ENCODE data around the gene CEP95.

The CEP95 gene

DNA sequence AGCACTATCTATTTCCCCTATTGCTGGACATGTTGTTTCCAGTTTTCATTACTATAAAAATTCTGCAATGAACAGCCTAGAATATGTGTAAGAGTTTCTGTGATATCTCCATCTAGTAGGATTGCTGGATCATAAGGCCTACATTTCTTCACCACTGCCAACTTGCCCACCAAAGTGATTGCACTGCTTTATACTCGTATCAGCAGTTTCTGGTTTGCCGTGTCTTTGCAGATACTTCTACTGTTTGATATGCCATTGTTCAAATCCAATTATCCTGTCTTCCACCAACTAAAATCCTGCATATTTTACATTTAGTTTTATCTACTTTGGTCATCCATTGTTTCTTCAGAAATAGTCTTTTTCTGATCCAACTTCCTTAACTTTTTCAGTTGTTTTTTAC, 21.1 kb downstream of the CEP95 start:
- H3K27ac ChIP-seq: no peak overlapping the region
- no peak for TF ChIP-seq CTCF (conservative IDR thresholded peaks at IDR 0.05)

- H3K27ac ChIP-seq: no peak overlapping the region
- no peak for TF ChIP-seq CTCF (conservative IDR thresholded peaks at IDR 0.05)
These were observed 22.4 kb downstream of the CEP95 start for GRCh38 chr17:64529221-64529620.

DNA sequence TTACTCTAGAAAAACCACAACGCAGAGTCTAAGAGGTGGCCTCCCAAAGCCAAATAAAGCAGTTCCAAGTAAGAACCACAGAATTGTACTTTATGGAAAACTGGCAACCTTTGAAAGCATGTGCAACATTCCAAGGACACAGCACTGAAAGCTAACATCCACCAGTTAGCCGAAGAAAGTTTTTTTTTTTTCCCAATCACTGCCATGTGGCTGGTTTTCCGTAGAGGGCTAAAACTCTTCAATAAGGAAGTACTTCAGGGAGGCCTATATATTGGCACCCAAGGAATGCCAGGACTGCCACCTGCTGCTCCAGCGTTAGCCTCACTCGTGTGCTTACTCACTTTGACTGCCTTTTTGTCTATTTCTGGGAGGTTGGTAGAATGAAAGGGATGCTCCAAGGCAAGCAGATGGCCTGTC, 25.2 kb downstream of the CEP95 start:
- no peak overlapping the region for H3K27ac ChIP-seq
- TF ChIP-seq CTCF (conservative IDR thresholded peaks at IDR 0.05): no peak

DNA sequence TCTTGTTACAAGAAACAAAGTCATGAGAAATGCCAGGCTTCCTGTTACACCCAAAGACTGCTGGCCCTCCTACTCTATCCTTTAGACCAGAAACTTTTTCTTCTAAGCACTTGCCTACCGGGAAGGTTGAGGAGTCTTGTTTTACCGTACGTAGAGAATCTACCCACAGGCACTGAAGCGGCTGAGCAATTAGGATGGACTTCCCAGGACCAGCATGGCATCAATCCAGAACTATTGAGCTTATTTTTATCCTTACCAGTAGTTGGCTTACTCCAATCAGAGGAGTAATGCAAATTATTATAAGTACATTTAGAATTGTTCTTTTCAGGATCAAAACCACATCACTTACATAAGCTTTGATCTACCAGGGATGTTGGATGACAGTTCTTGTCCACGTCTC, 25.6 kb downstream of the CEP95 start:
- no peak for TF ChIP-seq CTCF (conservative IDR thresholded peaks at IDR 0.05)
- no peak overlapping the region for H3K27ac ChIP-seq

- no peak for TF ChIP-seq CTCF (conservative IDR thresholded peaks at IDR 0.05)
- H3K27ac ChIP-seq: peak overlapping the region; percentile 85; the same call in 1 of the 2 replicates
These were observed 27.0 kb downstream of the CEP95 start for GRCh38 chr17:64533784-64534183.

- peak; percentile 17; the same call in 1 of the 2 replicates for TF ChIP-seq CTCF (conservative IDR thresholded peaks at IDR 0.05)
These were observed 27.4 kb downstream of the CEP95 start for GRCh38 chr17:64534187-64534586.

DNA sequence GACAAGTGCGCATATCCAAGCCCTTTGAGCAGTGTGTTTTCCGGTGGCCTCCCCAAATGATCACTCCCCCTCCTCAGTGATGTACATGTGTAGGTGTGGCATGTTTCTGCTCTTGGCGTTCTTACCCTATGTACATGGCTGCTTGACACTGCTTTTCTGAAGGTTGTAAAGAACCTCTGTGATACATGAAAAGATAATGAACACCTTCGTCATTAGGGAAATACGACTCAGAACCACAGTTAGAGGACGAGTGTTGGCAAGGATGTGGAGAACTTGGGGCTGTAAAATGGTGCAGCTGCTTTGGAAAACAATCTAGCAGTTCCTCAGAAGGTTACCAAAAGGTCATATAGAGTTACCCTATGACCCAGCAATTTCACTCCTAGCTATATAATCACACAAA, 28.6 kb downstream of the CEP95 start:
- no peak for TF ChIP-seq CTCF (conservative IDR thresholded peaks at IDR 0.05)
- H3K27ac ChIP-seq: peak overlapping the region; percentile 85

More at GRCh38 chr17:64534187-64534586, 27.4 kb downstream of the CEP95 start:
- peak overlapping the region; percentile 85 for H3K27ac ChIP-seq
